Fibroblast of upper back skin (primary cell): ENCODE data around the gene PHACTR1.

Source experiments
- DNase-seq: peaks from one replicate; pipeline ENCODE4 v3.0.0-alpha.2; 2013

Gene PHACTR1

DNA sequence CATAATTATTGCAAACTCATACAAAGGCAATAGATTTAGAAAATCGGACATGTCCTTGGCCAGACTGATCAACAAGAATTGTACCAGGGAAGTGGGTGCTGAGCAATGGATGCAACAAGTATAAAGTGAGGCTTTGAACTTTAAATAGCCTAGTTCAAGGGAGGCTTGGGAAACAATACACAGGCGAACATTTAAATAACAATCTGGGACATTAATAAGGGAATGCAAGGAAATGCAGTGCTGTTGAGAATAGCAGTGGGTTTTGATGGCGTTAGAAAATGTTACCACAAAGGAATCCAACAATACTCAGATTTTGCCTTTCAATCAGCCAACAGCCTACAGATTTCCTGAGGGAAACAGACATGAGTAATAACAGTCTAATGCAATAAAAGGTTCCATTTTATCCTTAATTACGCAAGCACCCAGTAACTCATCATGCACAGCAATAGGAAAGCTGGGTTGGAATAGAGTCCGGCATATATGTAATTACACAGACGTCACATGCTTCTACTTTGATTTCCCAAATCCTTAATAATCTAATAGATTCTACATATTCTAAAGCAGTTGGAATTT, 134.6 kb downstream of the PHACTR1 start:
- peak; percentile 38 for DNase-seq

DNA sequence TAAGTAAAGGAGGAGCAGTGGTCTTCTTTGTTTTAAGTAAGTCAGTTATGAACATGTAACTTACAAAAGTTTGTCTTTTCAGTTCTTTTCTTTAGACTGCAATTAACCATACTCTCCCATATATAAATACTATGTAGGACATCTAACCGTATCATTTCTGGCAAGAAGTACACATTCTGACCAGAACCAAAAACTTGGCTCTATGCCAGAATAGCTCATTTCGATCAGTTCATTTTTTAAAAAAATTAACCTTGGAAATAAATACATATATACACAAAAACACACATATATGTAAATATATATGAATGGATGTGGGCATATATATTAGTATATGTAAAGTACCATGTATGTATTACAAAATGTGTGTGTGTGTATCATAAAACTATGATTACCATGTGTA, 145.0 kb downstream of the PHACTR1 start:
- no peak for DNase-seq

- no peak for DNase-seq
These were observed 148.6 kb downstream of the PHACTR1 start for GRCh38 chr6:12865117-12865516.

DNA sequence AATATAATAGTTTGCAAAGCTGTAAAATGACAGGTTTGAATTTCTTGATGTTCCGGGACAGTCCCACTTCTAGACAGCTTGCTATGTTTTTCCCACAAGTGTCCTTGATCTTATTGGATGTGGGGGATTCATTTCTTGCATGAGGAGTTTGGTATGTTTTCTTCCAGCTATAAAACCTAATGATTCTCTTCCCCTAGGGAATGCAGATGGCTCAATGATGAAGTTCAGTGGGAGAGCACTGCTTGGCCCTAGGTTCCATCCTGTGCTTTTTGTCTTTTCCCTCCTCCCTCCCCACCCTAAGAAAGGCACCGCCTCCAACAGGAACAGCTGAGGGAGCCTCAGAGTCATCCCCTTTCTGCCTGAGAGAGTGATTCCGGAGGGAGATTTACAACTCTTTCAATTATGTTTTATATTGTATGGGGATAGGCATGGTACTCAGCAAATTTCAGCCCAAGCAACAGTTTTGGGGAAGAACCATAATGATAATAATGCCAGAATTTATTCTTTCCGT, 149.2 kb downstream of the PHACTR1 start:
- no peak for DNase-seq

DNA sequence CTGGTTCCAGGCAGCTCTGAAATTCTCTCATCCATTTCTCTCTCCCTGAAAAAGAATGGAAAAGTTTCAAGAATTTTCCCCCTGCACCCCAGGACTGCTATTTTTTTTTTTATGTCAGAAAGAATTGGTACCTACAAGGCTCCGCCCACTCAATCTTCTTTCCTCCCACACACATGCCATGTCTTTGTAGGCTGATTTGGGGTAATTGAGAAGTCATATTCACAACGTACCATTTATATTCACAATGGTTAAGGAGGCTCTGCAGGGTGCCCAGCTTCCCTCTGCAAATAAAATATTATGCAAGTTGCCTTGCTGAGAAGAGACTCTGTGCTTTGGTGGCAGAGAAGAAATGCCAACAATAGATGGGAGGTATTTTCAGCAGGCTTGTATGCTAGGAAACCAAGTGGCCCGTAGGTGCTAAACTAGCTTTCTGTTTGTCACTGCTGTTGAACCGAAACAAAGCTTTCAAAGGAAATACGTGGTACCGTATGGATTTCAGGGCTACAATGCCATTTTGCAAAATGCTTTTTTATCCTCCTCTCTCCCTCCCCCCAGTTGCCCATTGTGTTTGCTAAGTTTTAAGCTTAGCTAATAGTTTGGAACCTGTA, 150.0 kb downstream of the PHACTR1 start:
- no peak for DNase-seq

GRCh38 chr6:12869816-12870432, 153.4 kb downstream of the PHACTR1 start:
- no peak for DNase-seq

- DNase-seq, result peak; percentile 14
These were observed 157.1 kb downstream of the PHACTR1 start for GRCh38 chr6:12873691-12874090.

GRCh38 chr6:12875051-12875450, 158.5 kb downstream of the PHACTR1 start:
- DNase-seq, result peak; percentile 82

- DNase-seq, result no peak
These were observed 162.2 kb downstream of the PHACTR1 start for GRCh38 chr6:12878741-12879140.

DNA sequence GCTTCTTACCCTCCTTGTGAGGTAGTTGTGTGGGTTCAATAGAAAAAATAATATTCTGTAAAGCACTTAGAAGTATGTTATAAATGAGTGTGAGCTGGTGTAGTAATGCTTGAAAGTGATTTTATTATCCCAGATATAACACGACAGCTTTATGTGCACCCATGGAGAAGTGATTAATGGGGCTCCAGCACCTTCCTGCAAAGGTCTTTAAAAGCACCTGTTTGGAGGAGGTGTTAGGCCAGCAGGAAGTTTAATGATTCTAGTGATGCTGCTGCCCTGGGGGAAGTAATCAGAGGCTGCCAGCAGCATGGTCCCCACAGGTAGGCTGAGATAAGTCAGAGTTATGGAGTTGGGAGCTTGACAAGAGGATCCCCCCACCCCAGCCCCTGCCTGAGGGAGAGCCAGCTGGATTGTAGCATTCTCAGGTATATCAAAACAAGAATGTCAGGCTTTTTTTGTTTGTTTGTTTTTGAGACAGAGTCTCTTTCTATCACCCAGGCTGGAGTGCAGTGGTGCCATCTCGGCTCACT, 166.3 kb downstream of the PHACTR1 start:
- DNase-seq, result no peak

DNA sequence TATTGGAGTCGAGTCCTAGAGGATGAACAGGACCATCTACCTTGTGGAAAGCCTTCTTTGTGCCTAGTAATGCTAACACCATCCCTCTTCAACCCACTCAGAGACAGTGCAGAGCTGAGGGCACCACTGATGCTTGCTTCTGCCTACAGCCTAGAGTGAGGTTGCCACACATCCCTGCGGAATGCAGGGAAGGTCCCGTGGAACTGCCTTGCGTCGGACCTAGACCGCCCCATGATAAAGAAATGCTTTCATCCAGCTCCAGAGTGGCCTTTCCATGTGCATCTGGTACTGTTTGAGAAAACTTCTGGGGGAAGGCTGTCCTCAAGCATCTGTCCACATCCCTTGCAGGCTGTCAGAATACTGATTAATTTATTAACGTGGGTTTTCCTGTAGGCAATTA, 168.4 kb downstream of the PHACTR1 start:
- DNase-seq, result peak; percentile 8

- DNase-seq, result no peak
These were observed 170.6 kb downstream of the PHACTR1 start for GRCh38 chr6:12886961-12887775.

DNA sequence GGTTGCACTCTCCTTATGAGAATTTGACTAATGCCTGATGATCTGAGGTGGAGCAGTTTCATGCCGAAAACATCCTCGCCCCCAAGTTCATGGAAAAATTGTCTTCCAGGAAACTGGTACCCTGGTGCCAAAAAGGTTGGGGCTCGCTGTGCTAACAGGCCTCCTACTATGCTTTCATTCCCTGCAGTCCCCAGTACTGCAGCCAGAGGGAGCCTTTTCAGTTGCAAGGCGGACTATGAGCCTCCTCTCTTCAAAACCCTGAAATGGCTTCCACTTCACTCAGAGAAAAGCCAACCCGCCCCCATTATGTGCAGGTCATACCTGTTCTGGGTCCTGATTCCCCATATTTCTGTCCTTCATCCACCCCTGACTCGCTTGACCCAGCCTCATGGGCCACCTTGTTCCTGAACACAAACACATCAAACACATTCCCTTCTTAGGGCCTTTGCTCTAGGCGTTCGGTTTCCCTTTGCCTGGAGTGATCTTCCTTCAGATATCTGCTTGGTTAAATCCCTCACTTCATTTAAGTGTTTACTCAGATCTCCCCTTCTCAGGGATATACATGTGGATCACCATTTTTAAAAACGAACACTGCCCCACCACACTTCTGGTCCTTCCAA, 173.7 kb downstream of the PHACTR1 start:
- DNase-seq, result no peak

- no peak for DNase-seq
These were observed 175.0 kb downstream of the PHACTR1 start for GRCh38 chr6:12891595-12891994.

DNA sequence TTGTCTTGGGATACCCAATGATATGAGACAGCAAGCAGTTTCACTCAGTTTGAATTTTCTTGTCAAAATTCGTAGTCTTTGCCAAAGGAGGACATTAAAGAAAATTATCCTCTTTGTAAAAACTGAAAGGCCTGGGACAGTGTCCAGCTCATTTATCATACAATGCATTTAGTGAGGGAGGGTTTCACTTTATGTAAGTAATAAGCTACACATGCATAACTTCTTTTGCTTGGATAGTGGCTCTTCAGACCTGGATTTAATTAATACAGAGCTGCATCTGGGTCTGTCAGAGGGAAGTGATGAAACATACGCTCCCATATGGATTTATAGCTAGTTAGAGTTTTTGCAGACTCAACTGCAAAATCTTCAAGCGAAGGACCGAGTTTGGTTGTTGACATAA, 175.6 kb downstream of the PHACTR1 start:
- DNase-seq, result peak; percentile 89

GRCh38 chr6:12893036-12893435, 176.5 kb downstream of the PHACTR1 start:
- no peak for DNase-seq

GRCh38 chr6:12895721-12896120, 179.2 kb downstream of the PHACTR1 start:
- DNase-seq, result no peak

DNA sequence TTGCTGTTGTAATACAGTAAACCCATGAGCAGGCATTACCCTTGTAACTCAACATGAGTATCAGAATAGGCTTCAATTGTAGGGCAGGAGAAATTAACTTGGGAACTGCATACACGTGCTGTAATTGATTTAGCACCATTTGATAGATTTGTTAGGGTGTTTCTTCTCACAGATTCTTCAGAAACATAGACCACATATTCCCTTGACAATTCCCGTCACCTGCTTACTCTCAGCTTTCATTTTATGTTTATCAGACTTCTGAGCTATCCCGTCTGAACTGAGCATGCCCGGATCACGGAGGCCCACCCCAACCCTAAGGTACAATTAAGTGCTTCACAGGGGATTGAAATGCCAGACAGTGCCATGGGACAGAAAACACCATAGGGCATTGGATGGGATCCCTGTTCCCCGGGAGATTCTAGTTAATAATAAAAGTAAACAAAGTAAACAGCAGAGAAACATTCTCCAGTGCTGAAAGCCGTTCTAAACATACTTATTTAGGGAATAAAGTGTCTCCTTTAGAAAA, 179.7 kb downstream of the PHACTR1 start:
- DNase-seq, result no peak

DNA sequence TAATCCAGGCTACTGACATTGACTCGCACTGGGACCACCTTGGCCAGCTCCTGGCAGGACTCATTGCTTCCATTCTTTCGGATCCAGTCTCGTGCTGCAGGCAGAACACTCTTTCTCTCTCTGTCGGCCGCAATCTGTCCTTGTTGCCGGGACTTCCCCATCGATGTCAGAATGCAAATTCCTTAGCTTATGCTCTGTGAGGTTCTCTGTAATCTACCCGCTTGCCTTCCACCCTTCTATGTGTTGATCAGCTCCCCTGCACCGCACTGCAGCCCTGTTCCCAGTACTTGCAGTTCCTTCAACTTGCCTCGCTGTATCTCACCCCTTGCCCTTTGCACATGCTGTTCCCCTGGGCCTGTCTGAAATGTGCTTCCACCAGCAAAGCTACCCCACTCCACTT, 182.0 kb downstream of the PHACTR1 start:
- no peak for DNase-seq

DNA sequence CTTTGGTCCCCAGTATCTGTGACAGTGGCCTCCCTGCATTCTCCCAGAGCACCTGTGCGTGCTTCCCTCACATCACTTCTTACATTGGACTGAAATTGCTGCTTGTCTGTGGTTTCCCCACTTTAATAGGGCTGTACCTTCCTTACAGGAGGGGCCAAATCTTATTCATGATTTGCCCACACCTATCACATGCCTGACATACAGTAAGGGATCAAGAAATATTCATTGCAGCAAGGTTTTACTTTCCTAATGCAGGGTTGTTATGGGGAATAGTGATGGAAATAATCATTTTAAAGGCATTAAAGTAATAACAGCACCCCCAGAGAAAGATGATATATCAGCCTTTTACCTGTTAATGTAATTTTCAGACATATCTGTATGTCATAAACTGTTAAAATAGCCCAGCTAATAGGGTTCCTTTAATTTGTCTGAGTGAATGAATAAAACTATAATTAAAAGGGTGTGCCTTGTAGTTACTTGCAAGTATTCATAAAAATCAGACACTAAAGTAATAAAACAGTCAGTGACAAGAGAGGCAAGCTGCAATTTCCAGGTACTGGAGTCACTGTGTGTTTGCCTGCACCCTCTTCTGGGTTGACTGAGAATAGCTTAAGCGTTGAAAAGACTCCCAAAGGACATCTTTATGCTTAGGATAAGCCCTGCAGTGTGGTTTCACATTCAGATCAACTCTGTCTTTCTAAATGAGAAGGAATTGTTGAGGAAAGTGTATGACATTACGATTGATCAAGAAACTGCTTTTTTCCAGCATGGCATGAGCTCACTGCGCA, 182.7 kb downstream of the PHACTR1 start:
- DNase-seq, result no peak

GRCh38 chr6:12903246-12903645, 186.7 kb downstream of the PHACTR1 start:
- DNase-seq, result no peak

DNA sequence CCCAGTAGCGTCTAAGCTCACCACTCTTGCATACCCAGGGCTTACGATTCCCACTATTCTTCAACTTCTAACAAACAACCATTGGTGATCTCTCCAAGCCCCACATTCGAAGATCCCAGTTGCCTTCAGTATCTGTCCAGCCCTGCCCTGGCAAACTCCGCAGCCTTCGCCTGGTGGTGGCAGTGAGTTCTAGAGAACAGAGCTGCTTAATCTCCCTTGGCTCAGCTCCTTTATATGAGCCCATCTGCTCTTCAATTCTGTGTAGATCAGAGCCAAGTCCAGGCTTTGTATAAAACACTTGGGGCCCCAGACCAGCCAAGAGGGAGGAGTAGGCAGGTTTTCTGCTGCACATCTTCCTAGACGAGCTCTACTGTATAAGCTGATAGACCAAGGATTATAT, 193.3 kb downstream of the PHACTR1 start:
- DNase-seq, result no peak
